Nasal cavity respiratory epithelium epithelial cell of viscerocranial mucosa (primary cell): ENCODE data around the gene BCAM. TPM values are rescaled to one million over a fixed set of nuclear protein-coding genes. Genes with fewer than 3 reads are reported as not detected.

ENCODE experiments used
- total RNA-seq: library from RNA; depleted of rRNA; stranded (reverse); fragments of >200 nt; gene quantifications from 2 replicates; pipeline ENCODE4 v1.2.3, GENCODE V29; 2014

Gene BCAM, protein sequence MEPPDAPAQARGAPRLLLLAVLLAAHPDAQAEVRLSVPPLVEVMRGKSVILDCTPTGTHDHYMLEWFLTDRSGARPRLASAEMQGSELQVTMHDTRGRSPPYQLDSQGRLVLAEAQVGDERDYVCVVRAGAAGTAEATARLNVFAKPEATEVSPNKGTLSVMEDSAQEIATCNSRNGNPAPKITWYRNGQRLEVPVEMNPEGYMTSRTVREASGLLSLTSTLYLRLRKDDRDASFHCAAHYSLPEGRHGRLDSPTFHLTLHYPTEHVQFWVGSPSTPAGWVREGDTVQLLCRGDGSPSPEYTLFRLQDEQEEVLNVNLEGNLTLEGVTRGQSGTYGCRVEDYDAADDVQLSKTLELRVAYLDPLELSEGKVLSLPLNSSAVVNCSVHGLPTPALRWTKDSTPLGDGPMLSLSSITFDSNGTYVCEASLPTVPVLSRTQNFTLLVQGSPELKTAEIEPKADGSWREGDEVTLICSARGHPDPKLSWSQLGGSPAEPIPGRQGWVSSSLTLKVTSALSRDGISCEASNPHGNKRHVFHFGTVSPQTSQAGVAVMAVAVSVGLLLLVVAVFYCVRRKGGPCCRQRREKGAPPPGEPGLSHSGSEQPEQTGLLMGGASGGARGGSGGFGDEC
- total RNA-seq, result 26.0 and 61.4 TPM in 2 replicates

DNA sequence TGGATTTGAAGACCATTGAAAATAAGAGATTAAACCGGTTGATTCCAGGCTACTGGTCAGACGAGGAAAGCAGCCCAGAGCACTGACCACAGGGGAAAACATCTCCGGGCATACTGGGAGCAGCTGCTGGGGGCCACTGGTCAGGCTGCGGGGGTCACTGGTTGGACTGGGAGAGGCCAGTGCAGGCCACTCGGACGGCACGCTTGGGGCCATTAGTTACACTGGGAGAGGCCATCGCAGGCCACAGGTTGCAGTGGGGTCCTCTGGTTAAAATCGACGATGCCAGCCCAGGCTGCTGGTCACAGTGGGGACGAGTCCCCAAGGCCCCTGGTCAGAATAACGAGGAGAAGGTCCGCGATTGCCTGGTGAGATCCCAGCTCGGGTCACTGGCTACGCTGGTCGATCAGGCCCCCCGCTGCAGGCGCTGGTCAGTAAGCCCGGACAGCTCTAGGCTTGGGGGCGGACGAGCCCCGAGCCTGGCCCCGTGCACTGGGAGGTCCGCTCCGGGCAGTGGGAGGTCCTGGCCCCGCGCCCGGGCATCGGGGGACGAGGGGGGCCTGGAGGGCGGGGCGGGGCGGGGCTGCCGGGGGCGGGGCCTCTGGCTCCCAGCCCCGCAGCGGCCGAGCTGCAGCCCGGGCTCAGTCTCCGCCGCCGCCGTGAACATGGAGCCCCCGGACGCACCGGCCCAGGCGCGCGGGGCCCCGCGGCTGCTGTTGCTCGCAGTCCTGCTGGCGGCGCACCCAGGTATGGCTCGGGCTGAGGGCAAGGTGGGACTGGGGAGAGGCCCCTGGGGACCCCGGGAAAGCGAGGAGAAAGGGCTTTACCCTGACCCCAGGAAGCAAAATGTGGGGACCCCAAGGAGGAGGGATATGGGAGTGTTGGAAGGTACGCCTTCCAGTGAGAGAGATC is at the start of gene BCAM:
BCAM (plus strand) TSS at position 641 of the 909 bp plus-strand sequence; CDS start at position 663, 22 bp downstream.

DNA sequence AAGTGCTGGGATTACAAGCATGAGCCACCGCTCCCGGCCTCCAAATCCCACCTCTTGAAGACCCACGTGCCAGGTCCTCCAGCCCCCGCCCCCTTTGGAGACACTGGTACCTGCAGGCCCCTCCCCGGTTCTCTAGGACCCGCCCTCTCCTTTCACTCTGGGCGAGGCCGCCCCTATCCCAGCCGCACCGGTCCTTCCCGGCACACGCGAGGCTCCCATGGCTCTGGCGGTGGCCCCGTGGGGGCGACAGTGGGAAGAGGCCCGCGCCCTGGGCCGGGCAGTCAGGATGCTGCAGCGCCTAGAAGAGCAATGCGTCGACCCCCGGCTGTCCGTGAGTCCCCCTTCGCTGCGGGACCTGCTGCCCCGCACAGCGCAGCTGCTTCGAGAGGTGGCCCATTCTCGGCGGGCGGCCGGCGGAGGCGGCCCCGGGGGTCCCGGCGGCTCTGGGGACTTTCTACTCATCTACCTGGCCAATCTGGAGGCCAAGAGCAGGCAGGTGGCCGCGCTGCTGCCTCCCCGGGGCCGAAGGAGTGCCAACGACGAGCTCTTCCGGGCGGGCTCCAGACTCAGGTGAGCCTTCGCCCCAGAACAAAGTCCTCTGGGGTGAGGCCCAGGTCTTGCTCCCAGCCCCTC is 31.1 kb upstream of the BCAM start, which contains the start of gene CBLC:
CBLC (plus strand) TSS at position 176 of the 633 bp plus-strand sequence; CDS start at position 218, 42 bp downstream.

DNA sequence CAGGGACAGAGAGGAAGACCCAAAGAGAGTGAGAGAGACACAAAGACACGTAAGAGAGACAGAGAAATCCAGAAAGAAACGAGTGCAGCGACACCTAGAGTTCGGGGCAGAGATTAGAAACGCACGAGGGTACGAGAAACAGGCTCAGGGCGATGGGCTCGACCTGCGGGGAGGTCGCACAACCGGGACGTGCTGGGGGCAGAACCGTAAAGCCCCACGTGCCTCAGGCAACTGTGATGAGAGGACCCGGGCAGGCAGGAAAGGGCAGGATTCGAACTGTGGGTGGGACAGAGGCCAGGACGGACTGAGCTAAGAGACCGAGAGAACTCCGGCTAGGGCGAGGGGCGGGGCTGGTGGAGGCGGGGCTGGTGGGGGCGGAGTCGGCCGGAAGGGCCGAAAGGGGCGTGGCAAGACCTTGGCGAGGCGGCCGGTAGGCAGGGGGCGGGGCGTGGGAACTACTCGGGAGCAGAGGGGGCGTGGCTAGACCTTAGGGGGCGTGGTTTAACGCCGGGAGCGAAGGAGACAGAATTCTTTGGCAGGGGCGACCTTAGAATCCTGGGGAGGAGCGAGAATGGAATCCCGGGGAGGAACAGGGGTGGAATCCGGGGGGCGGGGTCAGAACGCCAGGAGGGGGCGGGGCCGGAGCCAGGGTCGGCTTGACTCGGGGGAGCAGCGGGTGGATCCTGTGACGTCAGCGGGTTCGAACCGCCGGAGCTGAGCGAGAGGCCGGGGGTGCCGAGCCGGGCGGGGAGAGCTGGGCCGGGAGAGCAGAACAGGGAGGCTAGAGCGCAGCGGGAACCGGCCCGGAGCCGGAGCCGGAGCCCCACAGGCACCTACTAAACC is 36.9 kb downstream of the BCAM start, which contains the start of gene NECTIN2:
NECTIN2 (plus strand) TSS at position 686 of the 843 bp plus-strand sequence. CDS start 229 bp downstream, outside the sequence.

Other genes with a start within 250 kb of the BCAM start
- not detected in 2 replicates for gene IGSF23, start 195.5 kb upstream of the BCAM start, total RNA-seq
- gene PVR, start 165.2 kb upstream of the BCAM start, total RNA-seq, result 158 and 166 TPM in 2 replicates
- 2.4 and 6.3 TPM in 2 replicates for gene CEACAM19, start 137.6 kb upstream of the BCAM start, total RNA-seq
- gene CEACAM16, start 110.0 kb upstream of the BCAM start, total RNA-seq, result not detected in 2 replicates
- 2.7 and 21.6 TPM in 2 replicates for gene BCL3, start 60.4 kb upstream of the BCAM start, total RNA-seq
- 59.5 and 120 TPM in 2 replicates for gene CBLC, start 31.2 kb upstream of the BCAM start, total RNA-seq
- gene NECTIN2, start 37.2 kb downstream of the BCAM start, total RNA-seq, result 49.9 and 65.4 TPM in 2 replicates
- 62.5 and 73.3 TPM in 2 replicates for gene TOMM40, start 82.2 kb downstream of the BCAM start, total RNA-seq
- gene APOE, start 96.7 kb downstream of the BCAM start, total RNA-seq, result 27.3 and 227 TPM in 2 replicates
- gene APOC1, start 105.5 kb downstream of the BCAM start, total RNA-seq, result 0.43 TPM in 1 of 2 replicates, not detected in the other
- not detected in 2 replicates for gene APOC4, start 133.1 kb downstream of the BCAM start, total RNA-seq
- gene APOC2, start 136.9 kb downstream of the BCAM start, total RNA-seq, result not detected in 2 replicates
- 33.5 and 73.4 TPM in 2 replicates for gene CLPTM1, start 146.3 kb downstream of the BCAM start, total RNA-seq
- gene RELB, start 192.4 kb downstream of the BCAM start, total RNA-seq, result 5.8 and 14.2 TPM in 2 replicates
- 7.2 and 15.0 TPM in 2 replicates for gene CLASRP, start 229.9 kb downstream of the BCAM start, total RNA-seq